Right lobe of liver (tissue), 4 donors: ENCODE measurements around the gene AFAP1.

Source experiments
- CTCF ChIP-seq, 4 donors: fragments of 200-600 bp in 3 of 4; fragments of 450-650 bp in 1 of 4; IDR thresholded peaks; one replicate each; pipeline versions ENCODE4 v1.5.1 to v1.8.0; 2016 to 2022; ENCODE audit warnings: antibody characterized with exemption in 4 of 4, mild to moderate bottlenecking in 2 of 4
- POLR2A ChIP-seq: fragments of 450-650 bp; IDR thresholded peaks from one replicate; pipeline ENCODE4 v1.6.1; 2017; ENCODE audit warnings: antibody characterized with exemption, mild to moderate bottlenecking
- donor health status: DM: no; HTN: no; CAD: no.
- donor health status: DM: no; HTN: no; CAD: no.
- donor health status: DM: no; HTN: yes; CAD: no.

- TF ChIP-seq CTCF (IDR thresholded peaks at IDR 0.05): no peak
- TF ChIP-seq POLR2A: no peak
These were observed 61.3 kb downstream of the AFAP1 start for GRCh38 chr4:7878323-7878722.
